ENCODE measurements around the gene BBS9.
"Not testable (repeated sequence)": the region's sequence is repeated elsewhere in the genome, so short reads cannot be mapped to it uniquely, and the experiment has no call there.

Gene BBS9

GRCh38 chr7:33463131-33463530, 333.8 kb downstream of the BBS9 start:
- Histone ChIP-seq H3K4me3 (ENCODE audit: low read length) (no peak overlapping the region), H3K4me1 (ENCODE audit: insufficient read depth, low read length) (peaks cover 5% of the 10 kb centered on the region), H3K9me3 (ENCODE audit: low read length) (no peaks in the 10 kb centered on the region), H3K36me3 (ENCODE audit: insufficient read depth, low read length) (no peaks in the 10 kb centered on the region), H2AFZ (ENCODE audit: low read depth, low read length) (no peak overlapping the region), H3K27me3 (ENCODE audit: insufficient read depth, low read length) (no peaks in the 10 kb centered on the region)

- Histone ChIP-seq H3K9me3 (ENCODE audit: low read length) (no peaks in the 10 kb centered on the region), H2AFZ (ENCODE audit: low read depth, low read length) (no peak overlapping the region), H3K27me3 (ENCODE audit: insufficient read depth, low read length) (no peaks in the 10 kb centered on the region)
These were observed 336.8 kb downstream of the BBS9 start for GRCh38 chr7:33466203-33466602.

GRCh38 chr7:33471636-33472242, 342.4 kb downstream of the BBS9 start:
- Histone ChIP-seq H3K4me3 (ENCODE audit: low read length) (no peak overlapping the region), H2AFZ (ENCODE audit: low read depth, low read length) (no peak overlapping the region), H3K4me1 (ENCODE audit: insufficient read depth, low read length) (no peaks in the 10 kb centered on the region), H3K9me3 (ENCODE audit: low read length) (no peaks in the 10 kb centered on the region), H3K36me3 (ENCODE audit: insufficient read depth, low read length) (no peaks in the 10 kb centered on the region), H3K27me3 (ENCODE audit: insufficient read depth, low read length) (no peaks in the 10 kb centered on the region)

More at GRCh38 chr7:33466203-33466602, 336.8 kb downstream of the BBS9 start:
- Histone ChIP-seq H3K4me1 (ENCODE audit: insufficient read depth, low read length) (peaks cover 5% of the 10 kb centered on the region), H3K4me3 (ENCODE audit: low read length) (no peak overlapping the region), H3K36me3 (ENCODE audit: insufficient read depth, low read length) (no peaks in the 10 kb centered on the region)

GRCh38 chr7:33472348-33473025, 343.1 kb downstream of the BBS9 start:
- Histone ChIP-seq H3K9me3 (ENCODE audit: low read length) (no peaks in the 10 kb centered on the region), H3K4me1 (ENCODE audit: insufficient read depth, low read length) (no peaks in the 10 kb centered on the region), H3K27me3 (ENCODE audit: insufficient read depth, low read length) (no peaks in the 10 kb centered on the region), H2AFZ (ENCODE audit: low read depth, low read length) (no peak overlapping the region), H3K4me3 (ENCODE audit: low read length) (no peak overlapping the region), H3K36me3 (ENCODE audit: insufficient read depth, low read length) (no peaks in the 10 kb centered on the region)

GRCh38 chr7:33477719-33478480, 348.5 kb downstream of the BBS9 start:
- Histone ChIP-seq H3K36me3 (ENCODE audit: insufficient read depth, low read length) (no peaks in the 10 kb centered on the region), H2AFZ (ENCODE audit: low read depth, low read length) (no peak overlapping the region), H3K4me1 (ENCODE audit: insufficient read depth, low read length) (no peaks in the 10 kb centered on the region), H3K27me3 (ENCODE audit: insufficient read depth, low read length) (no peaks in the 10 kb centered on the region), H3K9me3 (ENCODE audit: low read length) (no peaks in the 10 kb centered on the region), H3K4me3 (ENCODE audit: low read length) (no peak overlapping the region)

GRCh38 chr7:33484476-33484875, 355.1 kb downstream of the BBS9 start:
- H3K36me3 ChIP-seq (ENCODE audit: insufficient read depth, low read length); H3K27me3 ChIP-seq (ENCODE audit: insufficient read depth, low read length); H3K4me1 ChIP-seq (ENCODE audit: insufficient read depth, low read length); H2AFZ ChIP-seq (ENCODE audit: low read depth, low read length); H3K9me3 ChIP-seq (ENCODE audit: low read length); H3K4me3 ChIP-seq (ENCODE audit: low read length): not testable (repeated sequence)

GRCh38 chr7:33485747-33486493, 356.6 kb downstream of the BBS9 start:
- Histone ChIP-seq H2AFZ (ENCODE audit: low read depth, low read length) (no peak overlapping the region), H3K9me3 (ENCODE audit: low read length) (no peaks in the 10 kb centered on the region), H3K4me1 (ENCODE audit: insufficient read depth, low read length) (peaks cover 2% of the 10 kb centered on the region), H3K36me3 (ENCODE audit: insufficient read depth, low read length) (no peaks in the 10 kb centered on the region), H3K27me3 (ENCODE audit: insufficient read depth, low read length) (no peaks in the 10 kb centered on the region), H3K4me3 (ENCODE audit: low read length) (no peak overlapping the region)

- no peaks in the 10 kb centered on the region for H3K36me3 ChIP-seq (ENCODE audit: insufficient read depth, low read length)
These were observed 357.3 kb downstream of the BBS9 start for GRCh38 chr7:33486633-33487032.

GRCh38 chr7:33487998-33488682, 358.8 kb downstream of the BBS9 start:
- no peaks in the 10 kb centered on the region for H3K9me3 ChIP-seq (ENCODE audit: low read length)
- no peak overlapping the region for H2AFZ ChIP-seq (ENCODE audit: low read depth, low read length)
- no peaks in the 10 kb centered on the region for H3K36me3 ChIP-seq (ENCODE audit: insufficient read depth, low read length)
- no peak overlapping the region for H3K4me3 ChIP-seq (ENCODE audit: low read length)
- H3K4me1 ChIP-seq (ENCODE audit: insufficient read depth, low read length) = peaks cover 2% of the 10 kb centered on the region
- H3K27me3 ChIP-seq (ENCODE audit: insufficient read depth, low read length) = no peaks in the 10 kb centered on the region

More at GRCh38 chr7:33486633-33487032, 357.3 kb downstream of the BBS9 start:
- no peak overlapping the region for H2AFZ ChIP-seq (ENCODE audit: low read depth, low read length)
- no peaks in the 10 kb centered on the region for H3K27me3 ChIP-seq (ENCODE audit: insufficient read depth, low read length)
- no peak overlapping the region for H3K4me3 ChIP-seq (ENCODE audit: low read length)
- H3K9me3 ChIP-seq (ENCODE audit: low read length) = no peaks in the 10 kb centered on the region
- H3K4me1 ChIP-seq (ENCODE audit: insufficient read depth, low read length) = peaks cover 2% of the 10 kb centered on the region

GRCh38 chr7:33494474-33494873, 365.1 kb downstream of the BBS9 start:
- Histone ChIP-seq H3K9me3 (ENCODE audit: low read length) (no peaks in the 10 kb centered on the region), H3K36me3 (ENCODE audit: insufficient read depth, low read length) (no peaks in the 10 kb centered on the region), H2AFZ (ENCODE audit: low read depth, low read length) (no peak overlapping the region), H3K4me3 (ENCODE audit: low read length) (no peak overlapping the region), H3K4me1 (ENCODE audit: insufficient read depth, low read length) (peaks cover 22% of the 10 kb centered on the region), H3K27me3 (ENCODE audit: insufficient read depth, low read length) (no peaks in the 10 kb centered on the region)

- Histone ChIP-seq H3K4me1 (ENCODE audit: insufficient read depth, low read length) (peaks cover 22% of the 10 kb centered on the region), H3K4me3 (ENCODE audit: low read length) (no peak overlapping the region), H3K36me3 (ENCODE audit: insufficient read depth, low read length) (no peaks in the 10 kb centered on the region), H2AFZ (ENCODE audit: low read depth, low read length) (no peak overlapping the region), H3K9me3 (ENCODE audit: low read length) (no peaks in the 10 kb centered on the region), H3K27me3 (ENCODE audit: insufficient read depth, low read length) (no peaks in the 10 kb centered on the region)
These were observed 365.8 kb downstream of the BBS9 start for GRCh38 chr7:33495207-33495606.

- H3K9me3 ChIP-seq (ENCODE audit: low read length) = no peaks in the 10 kb centered on the region
- no peaks in the 10 kb centered on the region for H3K27me3 ChIP-seq (ENCODE audit: insufficient read depth, low read length)
- H3K36me3 ChIP-seq (ENCODE audit: insufficient read depth, low read length) = no peaks in the 10 kb centered on the region
- no peak overlapping the region for H3K4me3 ChIP-seq (ENCODE audit: low read length)
- no peak overlapping the region for H2AFZ ChIP-seq (ENCODE audit: low read depth, low read length)
- H3K4me1 ChIP-seq (ENCODE audit: insufficient read depth, low read length) = peaks cover 22% of the 10 kb centered on the region
These were observed 367.7 kb downstream of the BBS9 start for GRCh38 chr7:33497051-33497450.
